ENCODE data around the gene BCR. TPM values are rescaled to one million over a fixed set of nuclear protein-coding genes. Genes with fewer than 3 reads are reported as not detected.

Gene BCR
- total and polyA plus RNA-seq, 2 of the 8 experiments (the other 6 are each of a cell fraction or from before 2014, with no cell fraction given): 66.7 to 130 TPM

DNA sequence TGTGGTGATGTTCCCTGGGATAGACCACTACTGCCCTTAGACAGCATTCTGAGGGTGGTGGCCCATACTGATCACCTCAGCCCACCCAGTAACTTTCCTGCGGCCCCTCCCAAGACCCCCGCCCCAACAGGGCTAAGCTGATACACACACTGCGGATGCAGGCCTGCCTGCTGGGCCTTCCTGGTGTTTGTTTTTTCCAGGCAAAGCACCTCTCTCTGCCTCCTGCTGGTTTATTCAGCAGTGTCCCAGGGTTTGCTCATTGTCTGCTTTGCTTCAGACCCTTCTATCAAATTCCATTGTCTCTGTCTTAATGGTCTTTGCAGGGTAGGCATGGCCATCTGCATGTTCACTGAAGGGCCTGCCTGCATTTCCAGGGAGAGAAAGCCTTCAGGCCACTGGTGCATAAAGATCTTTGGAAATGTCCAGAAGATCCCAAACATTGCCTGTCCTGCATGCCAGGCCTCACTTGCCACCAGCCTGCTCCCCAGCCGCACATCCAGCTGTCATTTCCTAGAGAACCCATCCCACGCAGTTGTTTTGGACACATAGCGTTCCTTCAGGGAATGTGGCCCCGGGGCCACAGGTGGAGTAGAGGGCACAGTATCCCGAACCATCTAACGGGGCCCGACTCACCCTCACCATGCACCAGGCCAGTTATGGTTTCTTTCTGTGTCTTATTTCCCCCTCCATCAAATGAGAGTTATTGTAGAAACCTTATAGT, 50.2 kb downstream of the BCR start:
- peak overlapping the region; percentile 99 for H2BK20ac ChIP-seq (ENCODE audit: low read length)
- peak overlapping the region; percentile 93 for H3K4ac ChIP-seq (replicated peaks; ENCODE audit: insufficient read length, low read depth, low read length)
- DNase-seq (ENCODE audit: low read depth in 1 of 2, low spot score in 2 of 2): peak; percentile 41 to 66
- peak overlapping the region; percentile 86 for H4K5ac ChIP-seq (ENCODE audit: insufficient read length, low read depth, low read length)
- peak overlapping the region; percentile 97 for H2BK5ac ChIP-seq (ENCODE audit: low read depth, low read length)
- ChIA-PET CTCF (ENCODE audit: partially characterized antibody) (interaction anchor here (0.6 to 1.9 kb wide), 10 partner anchors 10 to 432 kb away, joined by 3 to 8 read pairs (median 3); no protein-coding TSS in a partner anchor), POLR2A (ENCODE audit: partially characterized antibody) (interaction anchor here (1.4 to 4.8 kb wide), 3 partner anchors 9 to 12 kb away, joined by 3 to 31 read pairs (median 9); no protein-coding TSS in a partner anchor)
- H3K27ac ChIP-seq (ENCODE audit: low read depth, low read length): peak overlapping the region; percentile 60
- H3K14ac ChIP-seq (ENCODE audit: insufficient read length): no peak overlapping the region
- peak overlapping the region; percentile 94 for H2BK12ac ChIP-seq (ENCODE audit: low read depth, low read length)
- no peak overlapping the region for H3K23ac ChIP-seq (ENCODE audit: insufficient read length)
- peaks cover 2 to 8% of the 10 kb centered on the region in 2 experiments for H4K20me1 ChIP-seq (replicated peaks in 1 of 2; ENCODE audit: control insufficient read depth in 1 of 2, insufficient read depth in 2 of 2, low read length in 2 of 2)
- H3K9ac ChIP-seq (replicated peaks in 1 of 4; ENCODE audit: extremely low read depth in 1 of 4, low read depth in 3 of 4, low read length in 3 of 4): no peak overlapping the region
- H2BK15ac ChIP-seq (ENCODE audit: low read length): peak overlapping the region; percentile 66; the same call in 1 of the 2 replicates
- no peak overlapping the region for H3K56ac ChIP-seq (replicated peaks; ENCODE audit: insufficient read length, low read depth, low read length)
- H2BK120ac ChIP-seq (replicated peaks; ENCODE audit: low read depth, low read length): peak overlapping the region; percentile 78
- H4K91ac ChIP-seq (replicated peaks; ENCODE audit: insufficient read length, low read length): peak overlapping the region; percentile 70
- no peak for FAIRE-seq
- no peak overlapping the region for H4K8ac ChIP-seq (ENCODE audit: extremely low read depth, insufficient read depth, low read length)
- peak overlapping the region; percentile 95 for H3K18ac ChIP-seq (ENCODE audit: extremely low read depth, low read length)
- H3K36me3 ChIP-seq (ENCODE audit: control insufficient read depth in 2 of 4, insufficient read depth in 4 of 4, low read length in 3 of 4): no peaks in the 10 kb centered on the region; a peak in 1 of 8 replicates
- peaks cover 37% of the 10 kb centered on the region for H3K79me1 ChIP-seq (ENCODE audit: low read depth, low read length)
- no peak overlapping the region for H2AFZ ChIP-seq (ENCODE audit: low read length)
- H3K23me2 ChIP-seq (ENCODE audit: low read depth, low read length): peaks cover 3% of the 10 kb centered on the region; the same call in 1 of the 2 replicates
- H3K27me3 ChIP-seq (replicated peaks in 1 of 4; ENCODE audit: control insufficient read depth in 3 of 4, extremely low read depth in 1 of 4, insufficient read depth in 3 of 4, low read length in 3 of 4): no peaks in the 10 kb centered on the region
- H3K4me1 ChIP-seq (replicated peaks in 1 of 4; ENCODE audit: control insufficient read depth in 3 of 4, insufficient read depth in 4 of 4, low read length in 3 of 4): peaks cover 23 to 36% (median 27%) of the 10 kb centered on the region in 4 experiments
- peak overlapping the region; percentile 97; the same call in 1 of the 2 replicates for H2AK5ac ChIP-seq (ENCODE audit: low read depth, low read length)
- peaks cover 0 to 12% of the 10 kb centered on the region in 2 experiments; a peak in 2 of 4 replicates for H3K9me3 ChIP-seq (ENCODE audit: insufficient read depth in 2 of 2, low read depth in 1 of 2, low read length in 1 of 2)
- peaks cover 26 to 90% of the 10 kb centered on the region in 2 experiments for H3K79me2 ChIP-seq (ENCODE audit: control insufficient read depth in 1 of 2, insufficient read depth in 2 of 2, low read length in 2 of 2)
- peak overlapping the region in 3 of 4 experiments; percentile 3 to 25 (median 10); a peak in 2 of 8 replicates for H3K4me3 ChIP-seq (ENCODE audit: extremely low read depth in 1 of 4, insufficient read depth in 2 of 4, low read depth in 3 of 4, low read length in 4 of 4)
- 42% methylated on average over 10 of the region's 10 CpGs; no CpG with 5 or more reads in 1 of the 2 experiments for WGBS, 2 experiments (ENCODE audit: extremely low coverage in 1 of 2, insufficient coverage in 1 of 2, insufficient read length in 1 of 2, insufficient replicate concordance in 2 of 2, low coverage in 1 of 2, low lambda C conversion rate in 2 of 2, missing lambda C conversion rate in 1 of 2)
- H3K4me2 ChIP-seq (ENCODE audit: insufficient read depth in 1 of 2, low read depth in 2 of 2, low read length in 2 of 2): peak overlapping the region; percentile 31 to 62
- TF ChIP-seq POLR2AphosphoS5 (IDR thresholded peaks at IDR 0.05; ENCODE audit: low read depth, low read length): no peak
- TF ChIP-seq CBX8 (IDR thresholded peaks at IDR 0.05; ENCODE audit: borderline replicate concordance, low read depth, low read length): no peak
- no peak for TF ChIP-seq CTBP2 (IDR thresholded peaks at IDR 0.05; ENCODE audit: borderline replicate concordance, insufficient read depth, insufficient read length, low read length)
- no peak for TF ChIP-seq SUZ12 (IDR thresholded peaks at IDR 0.05; ENCODE audit: low read length)
- TF ChIP-seq, protein P1, sequence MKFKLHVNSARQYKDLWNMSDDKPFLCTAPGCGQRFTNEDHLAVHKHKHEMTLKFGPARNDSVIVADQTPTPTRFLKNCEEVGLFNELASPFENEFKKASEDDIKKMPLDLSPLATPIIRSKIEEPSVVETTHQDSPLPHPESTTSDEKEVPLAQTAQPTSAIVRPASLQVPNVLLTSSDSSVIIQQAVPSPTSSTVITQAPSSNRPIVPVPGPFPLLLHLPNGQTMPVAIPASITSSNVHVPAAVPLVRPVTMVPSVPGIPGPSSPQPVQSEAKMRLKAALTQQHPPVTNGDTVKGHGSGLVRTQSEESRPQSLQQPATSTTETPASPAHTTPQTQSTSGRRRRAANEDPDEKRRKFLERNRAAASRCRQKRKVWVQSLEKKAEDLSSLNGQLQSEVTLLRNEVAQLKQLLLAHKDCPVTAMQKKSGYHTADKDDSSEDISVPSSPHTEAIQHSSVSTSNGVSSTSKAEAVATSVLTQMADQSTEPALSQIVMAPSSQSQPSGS (IDR thresholded peaks at IDR 0.05; ENCODE audit: low read length): no peak
- TF ChIP-seq, protein P2, sequence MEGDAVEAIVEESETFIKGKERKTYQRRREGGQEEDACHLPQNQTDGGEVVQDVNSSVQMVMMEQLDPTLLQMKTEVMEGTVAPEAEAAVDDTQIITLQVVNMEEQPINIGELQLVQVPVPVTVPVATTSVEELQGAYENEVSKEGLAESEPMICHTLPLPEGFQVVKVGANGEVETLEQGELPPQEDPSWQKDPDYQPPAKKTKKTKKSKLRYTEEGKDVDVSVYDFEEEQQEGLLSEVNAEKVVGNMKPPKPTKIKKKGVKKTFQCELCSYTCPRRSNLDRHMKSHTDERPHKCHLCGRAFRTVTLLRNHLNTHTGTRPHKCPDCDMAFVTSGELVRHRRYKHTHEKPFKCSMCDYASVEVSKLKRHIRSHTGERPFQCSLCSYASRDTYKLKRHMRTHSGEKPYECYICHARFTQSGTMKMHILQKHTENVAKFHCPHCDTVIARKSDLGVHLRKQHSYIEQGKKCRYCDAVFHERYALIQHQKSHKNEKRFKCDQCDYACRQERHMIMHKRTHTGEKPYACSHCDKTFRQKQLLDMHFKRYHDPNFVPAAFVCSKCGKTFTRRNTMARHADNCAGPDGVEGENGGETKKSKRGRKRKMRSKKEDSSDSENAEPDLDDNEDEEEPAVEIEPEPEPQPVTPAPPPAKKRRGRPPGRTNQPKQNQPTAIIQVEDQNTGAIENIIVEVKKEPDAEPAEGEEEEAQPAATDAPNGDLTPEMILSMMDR (IDR thresholded peaks at IDR 0.05; ENCODE audit: control extremely low read depth in 1 of 3, insufficient read depth in 1 of 3, low read depth in 1 of 3, low read length in 3 of 3): no peak
- TF ChIP-seq SIX5 (IDR thresholded peaks at IDR 0.05; ENCODE audit: low read depth, low read length): no peak

All from H1 (cell line).